ENCODE results near the gene HOGA1.
"Not testable (repeated sequence)": the region's sequence is repeated elsewhere in the genome, so short reads cannot be mapped to it uniquely, and the experiment has no call there.

Gene HOGA1

DNA sequence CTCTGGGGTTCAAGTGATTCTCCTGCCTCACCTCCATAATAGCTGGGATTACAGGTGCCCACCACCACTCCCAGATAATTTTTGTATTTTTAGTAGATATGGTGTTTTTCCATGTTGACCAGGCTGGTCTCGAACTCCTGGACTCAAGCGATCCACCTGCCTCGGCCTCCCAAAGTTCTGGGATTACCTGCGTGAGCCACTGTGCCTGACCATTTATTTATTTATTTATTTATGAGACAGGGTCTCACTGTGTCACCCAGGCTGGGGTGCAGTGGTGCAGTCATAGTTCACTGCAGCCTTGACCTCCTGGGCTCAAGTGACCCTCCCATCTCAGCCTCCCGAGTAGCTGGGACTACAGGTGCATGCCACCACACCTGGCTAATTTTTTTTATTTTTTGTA, 29.9 kb upstream of the HOGA1 start:
- not testable (repeated sequence) for H3K4me3 ChIP-seq (ENCODE audit: low read depth, low read length)

DNA sequence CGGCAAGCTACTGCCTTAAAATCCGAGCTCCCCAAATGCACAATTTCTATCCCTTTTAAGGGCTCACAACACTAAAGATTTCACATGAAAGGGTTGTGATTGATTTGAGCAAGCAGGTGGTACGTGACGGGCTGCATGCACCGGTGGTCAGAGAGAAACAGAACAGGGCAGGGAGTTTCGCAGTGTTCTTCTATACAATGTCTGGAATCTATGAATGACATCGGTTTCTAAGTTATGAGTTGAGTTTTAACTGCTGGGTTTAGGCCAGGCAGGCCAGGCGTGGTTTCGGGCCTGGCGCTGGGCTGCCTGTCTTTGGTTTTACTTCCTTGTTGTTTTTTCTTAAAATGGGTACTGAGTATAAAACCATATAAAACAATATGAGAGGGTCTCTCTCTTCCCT, 28.6 kb upstream of the HOGA1 start:
- H3K4me3 ChIP-seq (ENCODE audit: low read depth, low read length) = not testable (repeated sequence)

DNA sequence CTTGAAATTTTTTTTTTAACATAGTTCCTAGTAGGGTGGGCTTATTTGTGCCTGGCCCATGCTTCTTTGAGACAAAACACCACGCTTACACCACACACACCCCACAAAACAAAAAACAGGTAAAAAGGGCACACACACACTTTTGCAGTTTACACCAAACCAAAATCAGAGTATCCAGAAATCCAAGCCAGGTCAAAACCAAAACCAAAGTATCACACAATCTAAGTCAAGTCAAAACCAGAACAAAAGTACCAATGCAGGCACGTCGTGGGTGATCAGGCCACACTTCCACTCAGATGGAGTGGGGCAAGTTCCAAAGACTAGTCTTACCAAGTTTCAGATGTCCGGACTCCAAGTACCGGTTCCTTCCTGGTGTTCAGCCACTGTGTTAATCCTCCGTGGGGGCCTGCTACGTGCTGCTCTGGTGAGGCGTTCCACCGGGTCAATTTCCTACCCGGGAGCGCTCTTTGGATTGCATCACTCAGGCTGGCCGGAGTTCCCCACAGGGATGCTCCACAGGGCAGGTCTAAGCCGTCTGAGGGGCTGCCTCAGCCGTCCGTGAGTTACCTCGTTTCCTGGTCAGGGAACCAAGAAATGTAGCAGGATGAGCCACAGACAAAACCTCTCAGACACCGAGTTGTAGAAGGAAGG, 23.3 kb upstream of the HOGA1 start:
- not testable (repeated sequence) for H3K4me3 ChIP-seq (ENCODE audit: low read depth, low read length)

DNA sequence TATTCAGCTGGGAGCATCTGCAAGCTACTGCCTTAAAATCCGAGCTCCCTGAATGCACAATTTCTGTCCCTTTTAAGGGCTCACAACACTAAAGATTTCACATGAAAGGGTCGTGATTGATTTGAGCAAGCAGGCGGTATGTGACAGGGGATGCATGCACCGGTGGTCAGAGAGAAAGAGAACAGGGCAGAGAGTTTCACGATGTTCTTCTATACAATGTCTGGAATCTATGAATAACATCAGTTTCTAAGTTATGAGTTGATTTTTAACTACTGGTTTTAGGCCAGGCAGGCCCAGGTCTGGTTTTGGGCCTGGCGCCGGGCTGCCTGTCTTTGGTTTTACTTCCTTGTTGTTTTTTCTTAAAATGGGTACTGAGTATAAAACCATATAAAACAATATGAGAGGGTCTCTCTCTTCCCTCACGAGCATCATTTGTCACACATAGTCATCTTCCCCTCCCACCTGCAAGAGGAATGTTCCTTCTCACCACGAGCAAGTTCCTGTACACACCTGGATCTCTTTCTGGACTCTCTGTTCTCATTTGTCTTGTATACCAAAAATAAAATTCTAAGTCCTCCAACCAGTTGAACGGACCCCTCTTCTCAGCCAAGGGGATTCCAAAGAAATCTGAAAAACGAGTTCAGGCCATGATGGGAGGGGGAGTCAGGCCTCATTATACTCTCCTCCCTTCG, 22.7 kb upstream of the HOGA1 start:
- not testable (repeated sequence) for H3K4me3 ChIP-seq (ENCODE audit: low read depth, low read length)

DNA sequence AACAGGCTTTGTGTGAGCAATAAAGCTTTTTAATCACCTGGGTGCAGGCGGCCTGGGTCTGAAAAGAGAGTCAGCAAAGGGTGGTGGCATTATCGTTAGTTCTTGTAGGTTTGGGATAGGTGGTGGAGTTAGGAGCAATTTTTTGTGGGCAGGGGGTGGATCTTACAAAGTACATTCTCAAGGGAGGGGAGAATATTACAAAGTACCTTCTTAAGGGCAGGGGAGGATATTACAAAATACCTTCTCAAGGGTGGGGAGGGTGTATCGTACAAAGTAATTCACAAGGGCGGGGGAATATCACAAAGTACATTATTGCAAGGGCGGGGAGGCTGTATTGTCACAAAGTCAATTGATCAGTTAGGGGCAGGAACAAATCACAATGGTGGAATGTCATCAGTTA, 21.9 kb upstream of the HOGA1 start:
- not testable (repeated sequence) for H3K4me3 ChIP-seq (ENCODE audit: low read depth, low read length)

DNA sequence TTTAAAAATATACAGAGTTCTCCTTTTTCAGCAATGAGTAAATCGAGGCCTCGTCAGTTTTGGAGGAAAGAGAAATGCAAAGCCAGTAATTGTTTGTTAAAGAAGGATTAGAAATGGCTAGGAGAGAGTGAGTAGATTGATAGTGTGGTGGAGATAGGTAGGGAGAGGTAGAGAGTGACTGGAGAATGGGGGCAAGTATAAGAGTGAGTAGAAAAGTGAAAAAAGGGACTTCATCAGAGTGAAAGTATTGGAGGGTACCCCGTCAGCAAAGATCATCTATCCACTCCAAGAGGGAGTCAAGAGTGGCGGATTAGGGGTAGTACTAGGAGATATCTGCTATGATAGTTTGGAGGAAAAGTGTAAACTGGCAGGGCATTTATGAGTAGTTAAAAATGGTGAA, 20.9 kb upstream of the HOGA1 start:
- no peak overlapping the region for H3K4me3 ChIP-seq (ENCODE audit: low read depth, low read length)

DNA sequence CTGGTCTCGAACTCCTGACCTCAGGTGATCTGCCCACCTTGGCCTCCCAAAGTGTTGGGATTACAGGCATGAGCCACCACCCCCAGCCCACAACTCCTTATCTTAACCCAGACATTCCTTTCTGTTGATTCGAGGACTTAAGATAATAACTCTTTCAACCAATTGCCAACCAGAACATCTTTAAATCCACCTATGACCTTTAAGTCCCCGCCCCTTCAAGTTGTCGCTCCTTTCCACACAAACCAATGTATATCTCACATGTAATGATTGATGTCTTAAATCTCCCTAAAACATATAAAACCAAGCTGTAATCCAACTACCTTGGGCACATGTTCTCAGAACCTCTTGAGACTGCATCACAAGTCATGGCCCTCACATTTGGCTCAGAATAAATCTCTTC, 19.4 kb upstream of the HOGA1 start:
- H3K4me3 ChIP-seq (ENCODE audit: low read depth, low read length) = no peak overlapping the region

DNA sequence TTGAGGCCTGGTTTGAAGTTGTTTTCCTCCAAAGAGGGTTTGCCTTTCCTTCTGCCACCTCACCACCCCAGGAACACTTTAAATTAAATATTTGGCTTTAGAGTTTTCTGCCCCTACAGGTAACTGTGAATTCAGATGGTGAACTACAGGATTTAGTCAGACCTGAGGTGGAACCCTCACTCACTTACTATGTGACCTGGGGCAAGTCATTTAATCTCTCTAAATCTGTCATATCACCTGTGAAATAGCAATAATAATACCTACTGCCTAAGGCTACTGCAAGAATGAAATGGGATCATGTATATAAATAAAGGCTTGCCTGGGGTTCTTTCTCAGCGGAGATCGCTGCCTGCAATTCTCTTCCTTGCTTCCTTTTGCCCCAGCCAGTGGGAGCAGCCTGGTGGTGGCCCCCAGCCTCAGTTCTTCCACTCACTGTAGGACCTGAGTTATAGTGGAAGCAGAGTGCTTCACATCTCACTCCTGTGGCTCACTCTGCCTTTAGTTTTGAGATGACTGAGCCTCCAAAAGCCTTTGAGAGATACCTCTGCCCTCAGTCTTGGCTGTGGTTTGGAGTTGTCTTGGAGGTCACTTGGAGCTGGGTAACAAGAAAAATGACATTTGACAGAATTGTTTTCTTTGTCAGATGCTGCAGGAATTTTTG, 17.7 kb upstream of the HOGA1 start:
- H3K4me3 ChIP-seq (ENCODE audit: low read depth, low read length) = no peak overlapping the region

DNA sequence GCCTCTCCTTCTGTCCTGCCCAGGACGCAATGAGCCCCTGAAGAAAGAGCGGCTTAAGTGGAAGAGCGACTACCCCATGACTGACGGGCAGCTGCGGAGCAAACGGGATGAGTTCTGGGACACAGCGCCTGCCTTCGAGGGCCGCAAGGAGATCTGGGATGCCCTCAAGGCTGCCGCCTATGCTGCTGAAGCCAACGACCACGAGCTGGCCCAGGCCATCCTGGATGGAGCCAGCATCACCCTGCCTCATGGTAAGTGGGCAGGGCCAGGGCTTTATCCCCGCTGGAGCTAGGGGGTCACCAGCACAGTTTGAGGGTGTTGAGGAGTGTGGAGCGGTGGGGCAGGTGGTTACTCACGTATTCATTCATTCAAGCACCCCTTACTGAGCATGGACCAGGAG, 16.3 kb upstream of the HOGA1 start:
- H3K4me3 ChIP-seq (ENCODE audit: low read depth, low read length) = no peak overlapping the region

DNA sequence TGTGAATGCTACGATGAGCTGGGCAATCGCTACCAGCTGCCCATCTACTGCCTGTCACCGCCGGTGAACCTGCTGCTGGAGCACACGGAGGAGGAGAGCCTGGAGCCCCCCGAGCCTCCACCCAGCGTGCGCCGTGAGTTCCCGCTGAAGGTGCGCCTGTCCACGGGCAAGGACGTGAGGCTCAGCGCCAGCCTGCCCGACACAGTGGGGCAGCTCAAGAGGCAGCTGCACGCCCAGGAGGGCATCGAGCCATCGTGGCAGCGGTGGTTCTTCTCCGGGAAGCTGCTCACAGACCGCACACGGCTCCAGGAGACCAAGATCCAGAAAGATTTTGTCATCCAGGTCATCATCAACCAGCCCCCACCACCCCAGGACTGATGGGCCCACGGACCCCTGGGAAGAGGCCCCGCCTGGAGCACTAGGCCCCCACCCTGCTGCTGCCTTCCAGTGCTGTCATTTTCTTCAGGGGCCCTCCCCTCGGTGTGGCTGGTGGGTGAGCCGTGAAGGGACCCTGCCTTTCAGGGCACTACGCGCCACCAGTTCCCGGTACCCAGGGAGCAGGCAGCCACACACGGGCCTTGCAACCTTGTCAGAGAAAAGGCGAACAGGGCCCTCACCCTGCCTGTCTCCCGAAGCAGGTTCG, 13.9 kb upstream of the HOGA1 start:
- H3K4me3 ChIP-seq (ENCODE audit: low read depth, low read length) = no peak overlapping the region

DNA sequence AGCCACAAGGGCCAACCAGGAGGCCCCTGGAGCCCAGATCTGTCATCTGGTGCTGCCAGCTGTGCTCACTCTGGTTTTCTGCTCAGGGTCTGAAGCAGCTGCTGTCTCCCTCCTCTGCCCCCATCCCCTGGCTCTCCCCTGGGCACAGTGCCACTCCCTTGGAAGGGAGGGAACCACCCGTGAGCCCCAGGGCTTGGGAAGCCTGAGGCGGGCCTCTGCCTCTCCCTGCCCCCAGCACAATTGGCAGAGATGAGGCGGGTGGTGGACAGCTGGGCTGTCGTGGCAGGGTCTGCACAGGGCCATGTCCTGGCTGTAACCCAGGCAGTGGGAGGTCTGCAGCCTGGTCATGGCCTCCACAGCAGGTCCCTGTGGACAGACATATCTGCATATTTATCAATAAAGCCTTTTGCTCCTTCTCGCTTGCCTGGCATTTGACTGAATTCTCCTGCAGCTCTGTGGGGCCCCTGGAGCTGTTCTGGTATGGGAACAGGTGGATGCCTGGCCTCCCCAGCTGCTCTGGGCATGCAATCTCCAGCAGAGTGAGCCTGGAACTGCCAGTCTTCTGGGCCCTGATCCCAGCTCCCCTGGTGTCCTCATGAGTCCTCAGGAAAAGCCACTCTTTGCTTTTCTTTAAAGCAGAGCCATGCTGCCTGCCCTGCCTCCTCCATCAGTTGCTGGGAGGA, 13.3 kb upstream of the HOGA1 start:
- no peak overlapping the region for H3K4me3 ChIP-seq (ENCODE audit: low read depth, low read length)

DNA sequence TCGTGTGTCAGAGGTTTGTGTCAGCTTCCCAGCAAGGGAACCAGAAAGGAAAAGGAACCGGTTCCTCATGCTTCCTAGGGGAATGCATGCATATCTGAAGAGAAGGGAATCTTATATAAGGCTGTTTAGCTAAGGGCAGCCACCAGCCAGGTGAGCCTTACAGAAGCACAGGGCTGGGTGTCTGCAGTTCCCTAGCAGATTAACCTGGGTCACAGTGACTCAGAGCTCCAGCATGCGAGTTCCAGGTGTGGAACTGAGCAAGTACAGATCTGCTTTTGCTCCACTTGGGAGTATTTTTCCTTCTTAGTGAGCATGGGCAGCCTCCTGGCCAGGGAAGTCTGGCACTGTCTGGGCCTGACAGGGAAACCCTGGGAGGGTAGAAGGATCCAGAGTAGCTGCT, 12.6 kb upstream of the HOGA1 start:
- H3K4me3 ChIP-seq (ENCODE audit: low read depth, low read length) = no peak overlapping the region

DNA sequence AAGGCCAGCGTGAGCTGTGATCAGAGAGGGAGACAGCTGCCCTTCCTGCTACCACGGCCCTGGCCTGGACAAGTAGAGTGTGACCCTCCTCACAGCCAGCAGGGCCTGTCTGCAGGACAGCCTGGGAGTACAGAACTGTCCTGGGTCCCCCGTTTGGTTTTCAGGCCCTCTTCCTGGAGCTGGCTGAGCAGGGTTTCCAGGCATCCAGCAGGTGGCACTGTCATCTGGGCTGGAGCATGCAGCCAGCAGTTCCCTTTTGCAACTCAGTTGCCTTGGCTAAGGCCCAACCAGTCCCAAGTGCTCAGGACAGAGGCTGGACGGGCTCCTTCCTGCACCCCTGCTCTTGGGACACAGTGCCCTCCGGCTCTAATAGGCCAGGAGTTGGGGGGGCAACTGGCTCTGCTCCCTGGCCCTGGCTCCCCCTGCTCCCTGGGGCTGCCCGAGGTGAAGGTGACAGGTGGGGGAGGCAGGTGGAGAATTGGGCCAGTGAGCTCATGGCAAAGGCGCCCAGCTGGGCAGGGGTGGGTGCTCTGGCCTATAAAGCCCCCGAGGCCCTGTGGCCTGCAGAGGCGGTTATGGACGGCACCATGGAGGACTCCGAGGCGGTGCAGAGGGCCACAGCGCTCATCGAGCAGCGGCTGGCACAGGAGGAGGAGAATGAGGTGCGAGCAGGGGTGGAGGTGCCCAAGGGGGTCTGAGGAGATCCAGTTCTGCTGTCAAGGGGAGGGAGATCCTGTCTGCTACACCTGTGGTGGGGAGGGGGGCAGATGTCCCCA, 11.8 kb upstream of the HOGA1 start, which contains the start of gene ANKRD2:
TSS of gene ANKRD2 (plus strand) at position 566 of the 776 bp plus-strand sequence. CDS start at position 576, 10 bp downstream.
- H3K4me3 ChIP-seq (ENCODE audit: low read depth, low read length) = no peak within 1 kb of the TSS

DNA sequence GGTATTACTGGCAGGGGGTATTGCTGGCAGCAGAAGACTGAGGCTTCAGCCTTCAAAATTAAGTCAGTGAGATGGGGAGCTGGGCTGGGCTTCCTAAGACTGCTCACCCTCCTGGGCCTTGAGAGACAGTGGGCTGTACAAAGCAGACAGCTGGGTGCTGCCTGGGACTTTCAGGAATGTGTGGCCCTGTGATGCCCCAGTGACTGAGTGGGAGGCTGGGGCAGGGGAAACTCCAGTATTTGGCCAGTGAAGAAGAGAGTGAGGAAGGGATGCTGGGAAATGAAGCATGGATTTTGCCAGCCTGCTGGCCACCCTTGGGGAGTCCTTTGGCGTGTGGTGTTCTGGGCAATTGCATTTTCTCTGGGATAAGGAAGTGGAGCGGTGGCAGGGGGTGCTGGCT, 11.2 kb upstream of the HOGA1 start:
- no peak overlapping the region for H3K4me3 ChIP-seq (ENCODE audit: low read depth, low read length)

DNA sequence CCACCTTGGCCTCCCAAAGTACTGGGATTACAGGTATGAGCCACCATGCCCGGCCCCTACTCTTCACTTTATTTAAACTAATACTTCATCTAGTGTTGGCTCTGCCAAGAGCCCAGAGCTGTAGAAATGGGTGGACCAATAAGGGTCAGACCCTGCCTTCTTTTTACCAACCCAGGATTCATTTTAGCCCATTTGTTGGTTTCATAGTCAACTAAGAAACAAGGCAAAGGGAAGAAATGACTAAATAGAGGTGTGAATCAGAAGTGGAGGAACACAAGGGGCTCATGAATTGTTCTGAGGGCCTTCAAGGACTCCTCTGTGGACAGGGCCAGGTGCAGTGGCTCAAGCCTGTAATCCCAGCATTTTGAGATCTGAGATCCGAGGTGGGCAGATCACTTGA, 10.5 kb upstream of the HOGA1 start:
- H3K4me3 ChIP-seq (ENCODE audit: low read depth, low read length) = no peak overlapping the region

DNA sequence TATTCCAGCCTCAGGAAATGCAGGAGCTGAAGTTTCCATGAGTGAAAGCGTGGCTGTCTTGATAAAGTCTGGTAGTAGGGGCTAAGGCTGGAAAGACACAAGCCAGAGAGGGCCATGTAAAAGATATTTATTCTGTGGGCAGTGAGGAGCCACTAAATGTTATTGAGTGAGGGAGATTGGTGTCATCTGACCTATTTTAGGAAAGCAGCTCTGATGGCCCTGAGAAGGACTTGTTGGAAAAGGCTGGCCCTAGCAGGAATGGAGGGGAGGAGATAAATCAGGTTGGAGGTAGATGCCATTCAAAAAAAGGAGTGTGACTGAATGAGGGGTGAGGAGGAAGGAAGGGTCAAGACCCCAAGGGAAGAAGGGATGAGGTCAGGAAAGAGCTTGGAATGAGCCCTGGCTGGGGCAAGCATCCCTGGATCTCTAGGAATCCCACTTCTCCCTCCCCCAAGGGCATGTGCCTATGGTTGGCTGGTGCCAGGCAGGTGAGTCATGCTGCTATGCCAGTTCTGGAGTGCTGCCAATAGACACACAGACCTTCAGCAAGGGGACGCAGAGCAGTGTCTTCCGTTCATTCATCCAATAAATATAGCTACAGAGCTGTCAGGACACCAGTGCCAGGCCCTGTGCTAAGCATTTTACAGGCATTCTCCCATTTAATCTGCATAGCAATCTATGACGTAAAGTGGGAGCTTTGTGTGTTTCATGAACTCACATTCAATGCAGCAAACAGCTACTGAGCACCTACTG, 9.6 kb upstream of the HOGA1 start:
- no peak overlapping the region for H3K4me3 ChIP-seq (ENCODE audit: low read depth, low read length)

DNA sequence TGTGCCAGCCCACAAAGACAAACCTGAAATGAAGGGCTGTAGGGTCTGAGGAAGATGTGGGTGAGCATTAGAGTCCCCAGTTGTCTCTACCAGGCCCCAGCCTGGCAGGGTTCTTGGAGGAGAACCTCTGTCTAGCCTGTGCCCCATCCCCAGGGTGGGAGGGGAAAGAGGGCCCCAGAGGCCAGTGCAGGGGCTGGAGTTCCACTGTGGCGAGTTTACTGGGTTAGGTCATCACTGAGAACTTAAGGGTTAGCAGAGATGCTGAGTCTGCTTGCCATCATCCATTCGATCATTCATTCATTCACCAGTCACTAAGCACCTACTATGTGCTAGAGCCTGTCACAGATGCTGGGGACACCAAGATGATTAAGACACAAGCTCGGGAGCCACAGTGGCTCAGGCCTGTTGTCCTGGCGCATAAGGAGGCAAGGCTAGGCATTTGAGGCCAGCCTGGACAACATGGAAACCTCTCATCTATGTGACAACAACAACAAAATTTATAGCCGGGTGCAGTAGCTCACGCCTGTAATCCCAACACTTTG, 9.0 kb upstream of the HOGA1 start:
- H3K4me3 ChIP-seq (ENCODE audit: low read depth, low read length) = no peak overlapping the region

DNA sequence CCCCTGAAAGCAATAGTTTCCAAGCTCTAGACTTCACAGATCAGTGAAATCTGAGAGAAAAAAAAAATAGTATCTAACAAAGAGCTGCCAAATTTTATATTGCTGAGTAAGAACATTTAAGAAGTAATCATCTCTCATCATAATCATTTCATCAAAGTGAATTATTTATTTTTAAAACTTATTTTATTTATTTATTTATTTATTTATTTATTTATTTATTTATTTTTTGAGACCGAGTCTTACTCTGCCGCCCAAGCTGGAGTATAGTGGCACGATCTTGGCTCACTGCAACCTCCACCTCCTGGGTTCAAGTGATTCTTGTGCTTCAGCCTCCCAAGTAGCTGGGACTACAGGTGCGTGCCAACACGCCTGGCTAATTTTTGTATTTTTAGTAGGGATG, 7.7 kb upstream of the HOGA1 start:
- not testable (repeated sequence) for H3K4me3 ChIP-seq (ENCODE audit: low read depth, low read length)

DNA sequence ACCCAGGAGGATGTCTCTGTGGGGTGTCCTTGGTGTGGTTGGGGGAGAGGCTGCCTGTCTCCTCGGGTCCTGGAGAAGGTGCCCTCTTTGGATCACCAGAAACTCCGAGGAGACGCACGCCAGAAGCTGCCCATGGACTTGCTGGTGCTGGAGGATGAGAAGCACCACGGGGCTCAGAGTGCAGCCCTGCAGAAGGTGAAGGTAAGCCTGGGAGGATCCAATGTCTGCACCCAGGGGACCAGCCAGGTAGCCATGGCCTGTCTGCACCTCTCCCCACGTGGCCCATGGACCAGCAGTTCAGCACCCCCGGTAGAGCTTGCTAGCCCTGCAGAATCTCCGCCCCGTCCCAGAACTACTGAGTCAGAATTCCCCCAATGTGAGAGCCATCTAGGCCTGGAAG, 6.5 kb upstream of the HOGA1 start:
- no peak overlapping the region for H3K4me3 ChIP-seq (ENCODE audit: low read depth, low read length)

Data from iPS-11a (cell line).